ENCODE measurements around the gene CCL24. TPM values are rescaled to one million over a fixed set of nuclear protein-coding genes. Genes with fewer than 3 reads are reported as not detected.
"Not testable (repeated sequence)": the region's sequence is repeated elsewhere in the genome, so short reads cannot be mapped to it uniquely, and the experiment has no call there.

Gene CCL24
- total and polyA plus RNA-seq, 2 donors (not counting 3 experiments of a cell fraction or from before 2014, with no cell fraction given): not detected

- no peak overlapping the region for H3K4me3 ChIP-seq (replicated peaks in 1 of 3; ENCODE audit: insufficient read depth in 1 of 3, low read depth in 1 of 3, low read length in 3 of 3)
- no TSS peak for BruUV-seq (replicated peaks)
- H3K27me3 ChIP-seq (ENCODE audit: control insufficient read depth in 2 of 2, insufficient read depth in 2 of 2, low read length in 2 of 2): no peaks in the 10 kb centered on the region
- H3K9ac ChIP-seq (replicated peaks; ENCODE audit: extremely low read depth, insufficient read depth, low read length): no peak overlapping the region
- no peak overlapping the region for H2AFZ ChIP-seq (ENCODE audit: low read depth, low read length)
- H4K20me1 ChIP-seq (replicated peaks; ENCODE audit: control insufficient read depth, extremely low read depth, insufficient read depth, low read length): no peaks in the 10 kb centered on the region
- FAIRE-seq: no peak
- H3K79me2 ChIP-seq (ENCODE audit: control insufficient read depth, insufficient read depth, low read length): no peaks in the 10 kb centered on the region
- no peak overlapping the region for H3K27ac ChIP-seq (ENCODE audit: insufficient read depth, low read depth, low read length)
- DNase-seq (ENCODE audit: low read depth, low spot score): no peak
- TF ChIP-seq EZH2 (IDR thresholded peaks at IDR 0.05; ENCODE audit: borderline replicate concordance, low read depth, low read length, severe bottlenecking) (no peak), FOS (IDR thresholded peaks at IDR 0.05; ENCODE audit: borderline replicate concordance, insufficient read depth, low read length) (no peak)
- ChIA-PET POLR2A (no interaction called here), CTCF (no interaction called here)
- no peaks in the 10 kb centered on the region for H3K36me3 ChIP-seq (ENCODE audit: control insufficient read depth in 2 of 2, extremely low read depth in 1 of 2, insufficient read depth in 2 of 2, low read length in 2 of 2)
- H3K9me3 ChIP-seq (replicated peaks; ENCODE audit: control insufficient read depth, insufficient read depth, low read length): no peaks in the 10 kb centered on the region
- H3K9me1 ChIP-seq (replicated peaks; ENCODE audit: control insufficient read depth, extremely low read depth, insufficient read depth, low read length): no peaks in the 10 kb centered on the region
- intact Hi-C loops (cut with micrococcal nuclease) (no loop called here), dilution Hi-C loops (cut with MboI; ENCODE audit: extremely low pct_ligation_motif_present, low sequenced_read_pairs) (no loop called here)
- H3K4me1 ChIP-seq (ENCODE audit: control insufficient read depth, extremely low read depth, insufficient read depth, low read length): no peaks in the 10 kb centered on the region
- no peak overlapping the region for H3K4me2 ChIP-seq (ENCODE audit: insufficient read depth, low read length)
Observed at GRCh38 chr7:75849573-75849972, 36.0 kb upstream of the CCL24 start.

GRCh38 chr7:75847707-75848106 is 34.1 kb upstream of the CCL24 start:
- DNase-seq (ENCODE audit: low read depth, low spot score) (no peak), FAIRE-seq (no peak)
- Histone ChIP-seq H4K20me1 (replicated peaks; ENCODE audit: control insufficient read depth, extremely low read depth, insufficient read depth, low read length) (no peaks in the 10 kb centered on the region), H3K4me2 (ENCODE audit: insufficient read depth, low read length) (no peak overlapping the region), H3K9me1 (replicated peaks; ENCODE audit: control insufficient read depth, extremely low read depth, insufficient read depth, low read length) (no peaks in the 10 kb centered on the region), H2AFZ (ENCODE audit: low read depth, low read length) (no peak overlapping the region), H3K36me3 (ENCODE audit: control insufficient read depth in 2 of 2, extremely low read depth in 1 of 2, insufficient read depth in 2 of 2, low read length in 2 of 2) (no peaks in the 10 kb centered on the region), H3K27ac (ENCODE audit: insufficient read depth, low read depth, low read length) (no peak overlapping the region), H3K4me1 (ENCODE audit: control insufficient read depth, extremely low read depth, insufficient read depth, low read length) (peaks cover 7% of the 10 kb centered on the region), H3K4me3 (replicated peaks in 1 of 3; ENCODE audit: insufficient read depth in 1 of 3, low read depth in 1 of 3, low read length in 3 of 3) (no peak overlapping the region), H3K9me3 (replicated peaks; ENCODE audit: control insufficient read depth, insufficient read depth, low read length) (no peaks in the 10 kb centered on the region), H3K9ac (replicated peaks; ENCODE audit: extremely low read depth, insufficient read depth, low read length) (no peak overlapping the region), H3K27me3 (ENCODE audit: control insufficient read depth in 2 of 2, insufficient read depth in 2 of 2, low read length in 2 of 2) (no peaks in the 10 kb centered on the region), H3K79me2 (ENCODE audit: control insufficient read depth, insufficient read depth, low read length) (no peaks in the 10 kb centered on the region)
- CTCF ChIA-PET: interaction anchor here (0.7 to 1.3 kb wide), 2 partner anchors 19 to 130 kb away, joined by 3 to 4 read pairs; no protein-coding TSS in a partner anchor
- BruUV-seq (replicated peaks): no TSS peak
- TF ChIP-seq MAX (IDR thresholded peaks at IDR 0.05; ENCODE audit: insufficient read depth, insufficient read length): no peak
- TF ChIP-seq EZH2 (IDR thresholded peaks at IDR 0.05; ENCODE audit: borderline replicate concordance, low read depth, low read length, severe bottlenecking): no peak
- no peak for TF ChIP-seq GATA2 (IDR thresholded peaks at IDR 0.05; ENCODE audit: insufficient read depth, insufficient read length, low read depth, low read length)
- TF ChIP-seq POLR2A (IDR thresholded peaks at IDR 0.05; ENCODE audit: low read depth, low read length): no peak
- TF ChIP-seq JUN (IDR thresholded peaks at IDR 0.05; ENCODE audit: borderline replicate concordance, insufficient read depth, insufficient read length, low read depth): no peak
- no peak for TF ChIP-seq CTCF (IDR thresholded peaks at IDR 0.05; ENCODE audit: extremely low read depth in 1 of 2, insufficient read depth in 1 of 2, low read depth in 1 of 2, low read length in 2 of 2)
- no peak for TF ChIP-seq MYC (IDR thresholded peaks at IDR 0.05; ENCODE audit: low read depth, low read length)
- TF ChIP-seq POLR2AphosphoS5 (IDR thresholded peaks at IDR 0.05; ENCODE audit: insufficient read depth, low read depth, low read length): no peak
- TF ChIP-seq FOS (IDR thresholded peaks at IDR 0.05; ENCODE audit: borderline replicate concordance, insufficient read depth, low read length): no peak
- intact Hi-C loops (cut with micrococcal nuclease) (no loop called here), dilution Hi-C loops (cut with MboI; ENCODE audit: extremely low pct_ligation_motif_present, low sequenced_read_pairs) (no loop called here)
- POLR2A ChIA-PET: interaction anchor here (0.6 kb wide), 1 partner anchor 10 kb away, joined by 3 read pairs; no protein-coding TSS in a partner anchor

- peaks cover 16% of the 10 kb centered on the region for H3K4me1 ChIP-seq (ENCODE audit: control insufficient read depth, extremely low read depth, insufficient read depth, low read length)
- intact Hi-C loops (cut with micrococcal nuclease); H3K27ac ChIP-seq (ENCODE audit: insufficient read depth, low read depth, low read length); FAIRE-seq; H3K4me2 ChIP-seq (ENCODE audit: insufficient read depth, low read length); DNase-seq (ENCODE audit: low read depth, low spot score); H3K9ac ChIP-seq (replicated peaks; ENCODE audit: extremely low read depth, insufficient read depth, low read length); H3K9me3 ChIP-seq (replicated peaks; ENCODE audit: control insufficient read depth, insufficient read depth, low read length); dilution Hi-C loops (cut with MboI; ENCODE audit: extremely low pct_ligation_motif_present, low sequenced_read_pairs); BruUV-seq (replicated peaks); H3K27me3 ChIP-seq (ENCODE audit: control insufficient read depth in 2 of 2, insufficient read depth in 2 of 2, low read length in 2 of 2); POLR2A ChIA-PET; H3K9me1 ChIP-seq (replicated peaks; ENCODE audit: control insufficient read depth, extremely low read depth, insufficient read depth, low read length); H2AFZ ChIP-seq (ENCODE audit: low read depth, low read length); H3K36me3 ChIP-seq (ENCODE audit: control insufficient read depth in 2 of 2, extremely low read depth in 1 of 2, insufficient read depth in 2 of 2, low read length in 2 of 2); H3K4me3 ChIP-seq (replicated peaks in 1 of 3; ENCODE audit: insufficient read depth in 1 of 3, low read depth in 1 of 3, low read length in 3 of 3); H3K79me2 ChIP-seq (ENCODE audit: control insufficient read depth, insufficient read depth, low read length); H4K20me1 ChIP-seq (replicated peaks; ENCODE audit: control insufficient read depth, extremely low read depth, insufficient read depth, low read length): not testable (repeated sequence)
- CTCF ChIA-PET: interaction anchor here (1.8 kb wide), 1 partner anchor 175 kb away, joined by 5 read pairs; no protein-coding TSS in a partner anchor
Observed at GRCh38 chr7:75845132-75845531, 31.5 kb upstream of the CCL24 start.

Measured in endothelial cell of umbilical vein (primary cell).